Measurements from ENCODE around the gene PODNL1.
"Not testable (repeated sequence)": the region's sequence is repeated elsewhere in the genome, so short reads cannot be mapped to it uniquely, and the experiment has no call there.

PODNL1 gene

GRCh38 chr19:13972368-13973155, 34.3 kb upstream of the PODNL1 start:
- DNase-seq, result no peak

- not testable (repeated sequence) for DNase-seq
These were observed 33.7 kb upstream of the PODNL1 start for GRCh38 chr19:13971868-13972267.

- DNase-seq, result no peak
These were observed 31.7 kb upstream of the PODNL1 start for GRCh38 chr19:13969897-13970296.

GRCh38 chr19:13968999-13969398, 30.8 kb upstream of the PODNL1 start:
- DNase-seq, result no peak

GRCh38 chr19:13968383-13968935, 30.2 kb upstream of the PODNL1 start:
- no peak for DNase-seq

- not testable (repeated sequence) for DNase-seq
These were observed 29.0 kb upstream of the PODNL1 start for GRCh38 chr19:13967206-13967605.

- no peak for DNase-seq
These were observed 28.5 kb upstream of the PODNL1 start for GRCh38 chr19:13966684-13967128.

- no peak for DNase-seq
These were observed 27.9 kb upstream of the PODNL1 start for GRCh38 chr19:13965926-13966683.

- no peak for DNase-seq
These were observed 27.2 kb upstream of the PODNL1 start for GRCh38 chr19:13965377-13965896.

- no peak for DNase-seq
These were observed 26.6 kb upstream of the PODNL1 start for GRCh38 chr19:13964776-13965175.

GRCh38 chr19:13963603-13964105, 25.4 kb upstream of the PODNL1 start:
- no peak for DNase-seq

GRCh38 chr19:13962699-13963602, 24.7 kb upstream of the PODNL1 start:
- DNase-seq, result no peak

GRCh38 chr19:13961826-13962698, 23.8 kb upstream of the PODNL1 start:
- no peak for DNase-seq

- no peak for DNase-seq
These were observed 22.9 kb upstream of the PODNL1 start for GRCh38 chr19:13960863-13961784.

- no peak for DNase-seq
These were observed 22.0 kb upstream of the PODNL1 start for GRCh38 chr19:13959962-13960862.

GRCh38 chr19:13959141-13959961, 21.1 kb upstream of the PODNL1 start:
- no peak for DNase-seq

- DNase-seq, result no peak
These were observed 19.8 kb upstream of the PODNL1 start for GRCh38 chr19:13958043-13958442.

- DNase-seq, result no peak
These were observed 18.8 kb upstream of the PODNL1 start for GRCh38 chr19:13957051-13957450.

Measured in bone marrow (tissue), 2 donors.